A549 (cell line): ENCODE results near the gene RCCD1.

Experiments used
- KDM1A ChIP-seq: fragments of 200-600 bp; sonication (generic); IDR thresholded peaks from 2 replicates; pipeline ENCODE4 v1.6.1; 2016; ENCODE audit warnings: low read depth, mild to moderate bottlenecking
- POLR2A ChIP-seq: IDR thresholded peaks from 2 replicates; pipeline ENCODE4 v1.6.1; 2012; ENCODE audit warnings: mild to moderate bottlenecking, low read length
- TF ChIP-seq, protein P1 (sequence below): fragments of >200 bp; sonication (Bioruptor Twin); formaldehyde crosslinking; IDR thresholded peaks from 3 replicates; pipeline ENCODE4 v1.5.1; 2016
- TF ChIP-seq, protein P2 (sequence below): fragments of 150-350 bp; IDR thresholded peaks from 2 replicates; pipeline ENCODE4 v1.6.1; 2014; ENCODE audit warnings: low read depth, mild to moderate bottlenecking, low read length

DNA sequence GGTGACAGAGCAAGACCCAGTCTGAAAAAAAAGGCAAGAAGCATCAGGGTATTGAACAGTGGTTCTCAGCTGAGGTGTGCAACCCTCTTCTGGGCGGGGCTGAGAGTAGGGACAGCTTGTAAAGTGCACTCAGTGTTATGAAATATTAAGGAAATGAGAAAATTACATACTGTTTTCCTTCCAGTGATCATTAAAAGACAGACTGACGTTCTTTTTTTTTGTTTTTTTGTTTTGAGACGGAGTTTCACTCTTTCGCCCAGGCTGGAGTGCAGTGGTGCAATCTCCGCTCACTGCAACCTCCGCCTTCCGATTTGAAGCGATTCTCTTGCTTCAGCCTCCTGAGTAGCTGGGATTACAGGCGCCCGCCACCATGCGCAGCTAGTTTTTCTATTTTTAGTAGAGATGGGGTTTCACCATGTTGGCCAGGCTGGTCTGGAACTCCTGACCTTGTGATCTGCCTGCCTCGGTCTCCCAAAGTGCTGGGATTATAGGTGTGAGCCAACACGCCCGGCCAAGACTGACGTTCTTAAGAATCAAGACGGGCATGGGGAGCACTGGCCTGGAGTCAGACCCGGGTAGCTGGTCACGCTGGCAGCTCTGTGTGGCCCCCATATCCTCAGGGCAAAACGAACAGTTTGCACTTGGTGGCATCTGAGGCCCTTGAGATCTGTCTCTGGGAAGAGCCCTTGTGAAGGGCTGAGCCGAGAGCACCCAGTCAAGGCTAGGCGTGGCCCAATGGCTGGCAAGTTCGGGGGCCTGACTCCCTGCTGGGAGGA lies 40.2 kb upstream of the RCCD1 start:
- TF ChIP-seq, protein P1, sequence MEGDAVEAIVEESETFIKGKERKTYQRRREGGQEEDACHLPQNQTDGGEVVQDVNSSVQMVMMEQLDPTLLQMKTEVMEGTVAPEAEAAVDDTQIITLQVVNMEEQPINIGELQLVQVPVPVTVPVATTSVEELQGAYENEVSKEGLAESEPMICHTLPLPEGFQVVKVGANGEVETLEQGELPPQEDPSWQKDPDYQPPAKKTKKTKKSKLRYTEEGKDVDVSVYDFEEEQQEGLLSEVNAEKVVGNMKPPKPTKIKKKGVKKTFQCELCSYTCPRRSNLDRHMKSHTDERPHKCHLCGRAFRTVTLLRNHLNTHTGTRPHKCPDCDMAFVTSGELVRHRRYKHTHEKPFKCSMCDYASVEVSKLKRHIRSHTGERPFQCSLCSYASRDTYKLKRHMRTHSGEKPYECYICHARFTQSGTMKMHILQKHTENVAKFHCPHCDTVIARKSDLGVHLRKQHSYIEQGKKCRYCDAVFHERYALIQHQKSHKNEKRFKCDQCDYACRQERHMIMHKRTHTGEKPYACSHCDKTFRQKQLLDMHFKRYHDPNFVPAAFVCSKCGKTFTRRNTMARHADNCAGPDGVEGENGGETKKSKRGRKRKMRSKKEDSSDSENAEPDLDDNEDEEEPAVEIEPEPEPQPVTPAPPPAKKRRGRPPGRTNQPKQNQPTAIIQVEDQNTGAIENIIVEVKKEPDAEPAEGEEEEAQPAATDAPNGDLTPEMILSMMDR: no peak
- TF ChIP-seq KDM1A (no peak), POLR2A (no peak)
- TF ChIP-seq, protein P2, sequence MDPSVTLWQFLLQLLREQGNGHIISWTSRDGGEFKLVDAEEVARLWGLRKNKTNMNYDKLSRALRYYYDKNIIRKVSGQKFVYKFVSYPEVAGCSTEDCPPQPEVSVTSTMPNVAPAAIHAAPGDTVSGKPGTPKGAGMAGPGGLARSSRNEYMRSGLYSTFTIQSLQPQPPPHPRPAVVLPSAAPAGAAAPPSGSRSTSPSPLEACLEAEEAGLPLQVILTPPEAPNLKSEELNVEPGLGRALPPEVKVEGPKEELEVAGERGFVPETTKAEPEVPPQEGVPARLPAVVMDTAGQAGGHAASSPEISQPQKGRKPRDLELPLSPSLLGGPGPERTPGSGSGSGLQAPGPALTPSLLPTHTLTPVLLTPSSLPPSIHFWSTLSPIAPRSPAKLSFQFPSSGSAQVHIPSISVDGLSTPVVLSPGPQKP: no peak
